Ishikawa (cell line): ENCODE results near the gene LOXL4.

ENCODE experiments used
- CEBPB ChIP-seq: IDR thresholded peaks from 2 replicates; pipeline ENCODE4 v1.6.1; 2012
- CREB1 ChIP-seq: IDR thresholded peaks from 2 replicates; pipeline ENCODE4 v1.6.1; 2012; ENCODE audit warnings: low read depth
- EGR1 ChIP-seq: IDR thresholded peaks from 2 replicates; pipeline ENCODE4 v1.6.1; 2012
- EP300 ChIP-seq: IDR thresholded peaks from 2 replicates; pipeline ENCODE4 v1.6.1; 2012; ENCODE audit warnings: borderline replicate concordance
- FOXM1 ChIP-seq: IDR thresholded peaks from 2 replicates; pipeline ENCODE4 v1.6.1; 2012; ENCODE audit warnings: low read depth, borderline replicate concordance
- NFIC ChIP-seq: IDR thresholded peaks from 2 replicates; pipeline ENCODE4 v1.6.1; 2012
- RAD21 ChIP-seq: IDR thresholded peaks from 2 replicates; pipeline ENCODE4 v1.6.1; 2012; ENCODE audit warnings: low read depth
- TAF1 ChIP-seq: IDR thresholded peaks from 2 replicates; pipeline ENCODE4 v1.6.1; 2012; ENCODE audit warnings: low read depth, mild to moderate bottlenecking
- TCF12 ChIP-seq: IDR thresholded peaks from 2 replicates; pipeline ENCODE4 v1.6.1; 2012; ENCODE audit warnings: low read depth
- TEAD4 ChIP-seq: IDR thresholded peaks from 2 replicates; pipeline ENCODE4 v1.6.1; 2012
- YY1 ChIP-seq: IDR thresholded peaks from 2 replicates; pipeline ENCODE4 v1.6.1; 2012; ENCODE audit warnings: low read depth
- ZBTB7A ChIP-seq: IDR thresholded peaks from 2 replicates; pipeline ENCODE4 v1.6.1; 2012; ENCODE audit warnings: low read depth
- TF ChIP-seq, protein P1 (sequence below): IDR thresholded peaks from 2 replicates; pipeline ENCODE4 v1.6.1; 2012
- TF ChIP-seq, protein P2 (sequence below): IDR thresholded peaks from 2 replicates; pipeline ENCODE4 v1.6.1; 2012
- TF ChIP-seq, protein P3 (sequence below): IDR thresholded peaks from 2 replicates; pipeline ENCODE4 v1.6.1; 2012; ENCODE audit warnings: low read depth, mild to moderate bottlenecking

LOXL4 gene

DNA sequence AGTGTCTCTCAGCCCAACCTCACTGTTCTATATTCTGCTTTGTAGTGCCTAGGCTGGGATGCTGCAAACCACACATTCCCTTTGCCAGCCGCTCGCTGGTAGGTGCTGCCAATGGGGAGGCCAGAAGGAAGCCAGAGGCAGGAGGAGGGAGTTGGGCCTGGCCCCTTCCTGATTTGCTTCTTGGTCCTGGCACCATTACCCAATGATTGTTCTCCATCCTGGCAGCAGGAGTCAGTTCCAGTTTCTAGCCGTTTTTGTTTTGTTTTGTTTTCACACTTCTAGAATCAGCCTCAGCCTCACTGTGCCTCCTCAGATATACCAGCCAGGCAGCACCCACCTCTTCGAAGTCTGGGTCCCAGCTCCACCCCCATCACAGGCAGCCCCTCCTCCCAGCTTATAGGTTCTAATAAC lies 27.4 kb upstream of the LOXL4 start:
- no peak for TF ChIP-seq EGR1
- no peak for TF ChIP-seq NFIC
- TF ChIP-seq, protein P1, sequence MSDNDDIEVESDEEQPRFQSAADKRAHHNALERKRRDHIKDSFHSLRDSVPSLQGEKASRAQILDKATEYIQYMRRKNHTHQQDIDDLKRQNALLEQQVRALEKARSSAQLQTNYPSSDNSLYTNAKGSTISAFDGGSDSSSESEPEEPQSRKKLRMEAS = no peak
- TF ChIP-seq TEAD4 = no peak
- TF ChIP-seq TAF1 = no peak
- no peak for TF ChIP-seq YY1
- no peak for TF ChIP-seq ZBTB7A
- TF ChIP-seq FOXM1 = no peak

DNA sequence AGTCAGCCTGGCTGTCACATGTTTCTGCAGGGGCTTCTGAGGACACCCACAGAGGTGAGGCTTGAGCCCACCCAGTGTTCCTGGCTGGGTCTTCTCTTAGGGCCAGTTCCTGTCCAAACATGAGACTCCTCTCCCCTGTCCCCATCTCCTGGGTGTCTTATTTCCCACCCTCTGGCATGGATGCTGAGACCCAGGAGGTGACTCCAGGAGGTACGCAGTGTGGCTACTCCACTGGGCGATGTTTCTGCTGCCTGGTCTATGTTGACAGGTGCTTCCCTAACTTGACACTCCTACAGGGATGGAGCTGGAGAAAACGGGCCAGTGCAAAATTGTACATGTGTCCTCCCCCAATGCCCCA lies 26.3 kb upstream of the LOXL4 start:
- no peak for TF ChIP-seq EGR1
- TF ChIP-seq, protein P2, sequence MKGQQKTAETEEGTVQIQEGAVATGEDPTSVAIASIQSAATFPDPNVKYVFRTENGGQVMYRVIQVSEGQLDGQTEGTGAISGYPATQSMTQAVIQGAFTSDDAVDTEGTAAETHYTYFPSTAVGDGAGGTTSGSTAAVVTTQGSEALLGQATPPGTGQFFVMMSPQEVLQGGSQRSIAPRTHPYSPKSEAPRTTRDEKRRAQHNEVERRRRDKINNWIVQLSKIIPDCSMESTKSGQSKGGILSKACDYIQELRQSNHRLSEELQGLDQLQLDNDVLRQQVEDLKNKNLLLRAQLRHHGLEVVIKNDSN = no peak

DNA sequence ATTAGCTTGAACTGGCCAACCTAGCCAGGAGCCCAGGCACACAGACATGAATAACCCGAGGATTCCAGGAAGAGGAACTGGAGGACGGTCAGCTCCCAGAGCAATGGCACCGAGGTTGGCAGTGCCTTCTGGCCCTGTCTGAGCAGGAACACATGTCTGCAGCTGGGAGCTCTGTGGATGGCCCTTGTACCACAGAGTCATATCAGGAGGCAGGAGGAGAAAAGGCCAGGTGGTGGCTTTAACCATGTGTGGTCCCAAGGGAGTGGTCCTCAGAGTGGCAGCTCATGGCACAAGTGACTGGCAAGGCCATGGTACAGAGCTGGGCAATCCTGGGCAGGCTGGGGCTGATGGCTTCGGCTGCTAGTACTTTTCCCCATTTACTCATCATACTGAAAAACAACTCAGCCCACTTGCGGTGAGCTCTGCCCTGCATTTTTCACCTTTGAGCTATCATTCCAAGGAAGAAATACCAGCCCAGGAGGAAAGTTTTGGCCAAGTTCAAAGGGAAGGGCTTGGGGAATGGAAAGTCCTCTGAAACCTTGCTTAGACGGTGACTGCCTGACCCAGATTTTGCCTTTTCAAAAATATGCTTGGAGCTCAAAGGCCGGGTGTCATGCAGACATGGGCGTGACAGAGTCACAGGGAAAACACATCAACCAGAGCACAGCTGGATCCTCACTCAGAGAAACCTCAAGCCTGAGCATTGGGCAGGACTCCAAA lies 25.7 kb upstream of the LOXL4 start:
- TF ChIP-seq TCF12 (peak; percentile 58; the same call in 1 of the 2 replicates), RAD21 (no peak), YY1 (no peak), TEAD4 (no peak), ZBTB7A (no peak), CREB1 (no peak), NFIC (peak; percentile 49), TAF1 (no peak), CEBPB (no peak), FOXM1 (no peak), EGR1 (no peak), EP300 (peak; percentile 38)
- TF ChIP-seq, protein P2 = no peak
- TF ChIP-seq, protein P1 = peak; percentile 23
- TF ChIP-seq, protein P3, sequence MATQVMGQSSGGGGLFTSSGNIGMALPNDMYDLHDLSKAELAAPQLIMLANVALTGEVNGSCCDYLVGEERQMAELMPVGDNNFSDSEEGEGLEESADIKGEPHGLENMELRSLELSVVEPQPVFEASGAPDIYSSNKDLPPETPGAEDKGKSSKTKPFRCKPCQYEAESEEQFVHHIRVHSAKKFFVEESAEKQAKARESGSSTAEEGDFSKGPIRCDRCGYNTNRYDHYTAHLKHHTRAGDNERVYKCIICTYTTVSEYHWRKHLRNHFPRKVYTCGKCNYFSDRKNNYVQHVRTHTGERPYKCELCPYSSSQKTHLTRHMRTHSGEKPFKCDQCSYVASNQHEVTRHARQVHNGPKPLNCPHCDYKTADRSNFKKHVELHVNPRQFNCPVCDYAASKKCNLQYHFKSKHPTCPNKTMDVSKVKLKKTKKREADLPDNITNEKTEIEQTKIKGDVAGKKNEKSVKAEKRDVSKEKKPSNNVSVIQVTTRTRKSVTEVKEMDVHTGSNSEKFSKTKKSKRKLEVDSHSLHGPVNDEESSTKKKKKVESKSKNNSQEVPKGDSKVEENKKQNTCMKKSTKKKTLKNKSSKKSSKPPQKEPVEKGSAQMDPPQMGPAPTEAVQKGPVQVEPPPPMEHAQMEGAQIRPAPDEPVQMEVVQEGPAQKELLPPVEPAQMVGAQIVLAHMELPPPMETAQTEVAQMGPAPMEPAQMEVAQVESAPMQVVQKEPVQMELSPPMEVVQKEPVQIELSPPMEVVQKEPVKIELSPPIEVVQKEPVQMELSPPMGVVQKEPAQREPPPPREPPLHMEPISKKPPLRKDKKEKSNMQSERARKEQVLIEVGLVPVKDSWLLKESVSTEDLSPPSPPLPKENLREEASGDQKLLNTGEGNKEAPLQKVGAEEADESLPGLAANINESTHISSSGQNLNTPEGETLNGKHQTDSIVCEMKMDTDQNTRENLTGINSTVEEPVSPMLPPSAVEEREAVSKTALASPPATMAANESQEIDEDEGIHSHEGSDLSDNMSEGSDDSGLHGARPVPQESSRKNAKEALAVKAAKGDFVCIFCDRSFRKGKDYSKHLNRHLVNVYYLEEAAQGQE = no peak

DNA sequence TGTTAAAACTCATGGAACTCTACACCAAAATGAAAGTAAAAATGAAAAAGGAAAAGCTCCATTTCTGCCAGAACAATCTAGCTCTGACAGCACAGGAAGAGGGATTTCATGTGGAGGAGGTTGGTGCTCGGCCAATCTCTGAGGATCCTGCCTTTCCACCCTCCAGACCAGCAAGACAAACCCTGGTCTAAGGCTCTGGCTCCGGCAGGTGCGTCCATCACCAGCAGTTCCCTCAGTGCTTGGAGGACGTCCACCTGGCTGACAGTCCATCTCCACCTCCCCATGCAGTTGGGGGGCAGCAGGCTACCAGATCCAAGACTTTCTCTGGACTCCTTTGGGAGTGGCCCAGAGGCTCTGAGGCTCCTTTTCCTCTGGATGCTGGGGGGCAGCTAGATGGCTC lies 25.0 kb upstream of the LOXL4 start:
- TF ChIP-seq CREB1 (no peak), EGR1 (no peak)

DNA sequence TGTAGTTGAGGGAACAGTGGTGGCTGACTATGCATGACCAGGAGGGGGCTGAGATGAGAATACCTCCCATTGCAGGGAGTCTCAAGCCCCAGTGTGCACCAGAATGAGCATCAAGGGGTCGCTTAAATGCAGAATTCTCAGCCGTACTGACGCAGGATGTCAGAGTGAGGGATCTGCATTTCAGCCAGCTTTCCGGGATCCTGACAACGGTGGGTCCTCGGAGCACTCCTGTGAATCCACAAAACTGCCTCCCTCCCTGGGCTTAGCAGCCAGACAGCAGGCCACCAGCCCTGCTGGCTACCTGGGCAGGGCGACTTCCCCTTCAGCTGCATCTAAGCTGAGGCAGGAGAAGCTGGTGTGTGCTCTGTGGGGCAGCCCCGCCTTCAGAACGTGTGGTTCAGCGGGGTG lies 21.8 kb upstream of the LOXL4 start:
- TF ChIP-seq TAF1 (no peak), RAD21 (no peak), CREB1 (no peak), ZBTB7A (no peak), TEAD4 (no peak)
- TF ChIP-seq, protein P2 = no peak
- TF ChIP-seq, protein P3 = no peak
- TF ChIP-seq, protein P1 = no peak

DNA sequence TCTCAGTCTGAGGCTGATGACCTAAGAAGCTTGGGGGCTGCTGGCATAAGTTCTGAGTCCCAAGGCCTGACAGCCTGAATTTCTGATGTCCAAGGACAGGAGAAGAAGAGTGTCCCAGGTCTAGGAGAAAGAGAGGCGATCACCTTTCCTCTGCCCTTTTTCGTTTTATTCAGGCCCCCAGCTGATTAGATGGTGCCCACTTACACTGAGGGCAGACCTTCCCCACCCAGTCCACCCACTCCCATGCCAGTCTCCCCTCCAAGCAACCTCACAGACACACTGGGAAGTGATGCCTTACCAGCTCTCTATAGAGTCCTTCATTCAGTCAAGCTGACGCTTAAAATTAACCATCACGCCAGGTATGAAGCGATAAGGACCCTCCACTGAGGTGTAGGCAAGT lies 19.3 kb upstream of the LOXL4 start:
- no peak for TF ChIP-seq NFIC
- no peak for TF ChIP-seq RAD21
- TF ChIP-seq, protein P2 = no peak
